AG08395 (cell line): Measurements from ENCODE around the gene TULP3.
A peak's percentile ranks its signal among the peaks of the same experiment; 100 is the strongest.

Source experiments
- DNase-seq: peaks from one replicate; pipeline ENCODE4 v3.0.0; 2012; ENCODE audit warnings: mixed read lengths, low spot score

Gene TULP3

GRCh38 chr12:2877047-2877952 is 13.4 kb upstream of the TULP3 start, which contains the start of the genes FOXM1 and RHNO1:
TSS of gene FOXM1 (minus strand) at chr12:2877174. CDS start at chr12:2874478, 2,696 bp downstream.
TSS of gene RHNO1 (plus strand) at chr12:2877223. CDS start at chr12:2885367, 8,144 bp downstream.
- DNase-seq, result peak; percentile 98

- DNase-seq, result peak; percentile 24
These were observed 12.5 kb upstream of the TULP3 start for GRCh38 chr12:2877953-2878732.

- no peak for DNase-seq
These were observed 10.8 kb upstream of the TULP3 start for GRCh38 chr12:2879853-2880252.

GRCh38 chr12:2884810-2885209 is 5.9 kb upstream of the TULP3 start:
- no peak for DNase-seq

- no peak for DNase-seq
These were observed 3.8 kb upstream of the TULP3 start for GRCh38 chr12:2886768-2887450.

- no peak for DNase-seq
These were observed 697 bp upstream of the TULP3 start for GRCh38 chr12:2890001-2890387.

- DNase-seq, result peak; percentile 38
These were observed 756 bp downstream of the TULP3 start for GRCh38 chr12:2891240-2892053.

GRCh38 chr12:2892246-2892645 is 1.6 kb downstream of the TULP3 start:
- DNase-seq, result no peak

- DNase-seq, result peak; percentile 69
These were observed 2.3 kb downstream of the TULP3 start for GRCh38 chr12:2893007-2893406.

GRCh38 chr12:2895051-2895451 is 4.4 kb downstream of the TULP3 start:
- peak; percentile 31 for DNase-seq

- no peak for DNase-seq
These were observed 4.8 kb downstream of the TULP3 start for GRCh38 chr12:2895511-2895910.

- no peak for DNase-seq
These were observed 6.7 kb downstream of the TULP3 start for GRCh38 chr12:2897418-2897817.

GRCh38 chr12:2900642-2901041 is 10.0 kb downstream of the TULP3 start:
- no peak for DNase-seq

GRCh38 chr12:2902272-2902880 is 11.7 kb downstream of the TULP3 start:
- no peak for DNase-seq

- no peak for DNase-seq
These were observed 13.6 kb downstream of the TULP3 start for GRCh38 chr12:2904260-2904659.

GRCh38 chr12:2912216-2912575 is 21.5 kb downstream of the TULP3 start:
- no peak for DNase-seq

- no peak for DNase-seq
These were observed 28.6 kb downstream of the TULP3 start for GRCh38 chr12:2919249-2919648.

GRCh38 chr12:2922329-2922728 is 31.6 kb downstream of the TULP3 start:
- peak; percentile 22 for DNase-seq

- DNase-seq, result no peak
These were observed 32.4 kb downstream of the TULP3 start for GRCh38 chr12:2923057-2923456.

GRCh38 chr12:2924019-2924418 is 33.3 kb downstream of the TULP3 start:
- DNase-seq, result no peak
